Fibroblast of the aortic adventitia (primary cell): ENCODE data around the gene TEX14. TPM values are rescaled to one million over a fixed set of nuclear protein-coding genes. Genes with fewer than 3 reads are reported as not detected.
"Not testable (repeated sequence)": the region's sequence is repeated elsewhere in the genome, so short reads cannot be mapped to it uniquely, and the experiment has no call there.

Source experiments
- DNase-seq: peaks from one replicate; pipeline ENCODE4 v3.0.0-alpha.2; 2010; ENCODE audit warnings: low read depth
- H3K4me3 ChIP-seq: 2 replicates; pipeline ENCODE4 v1.5.1; 2011; ENCODE audit warnings: low read depth, mild to moderate bottlenecking, control low read depth, low read length, moderate library complexity
- CTCF ChIP-seq: IDR thresholded peaks from 2 replicates; pipeline ENCODE4 v1.5.1; 2011; ENCODE audit warnings: mild to moderate bottlenecking, low read length, control low read depth, inconsistent platforms; ENCODE audit not compliant: insufficient read depth
- total RNA-seq: library from RNA; depleted of rRNA; stranded (reverse); fragments of >200 nt; gene quantifications from 2 replicates; pipeline ENCODE4 v1.2.3, GENCODE V29; 2012; ENCODE audit warnings: low replicate concordance

The TEX14 gene
- total RNA-seq, 1 donor: not detected

GRCh38 chr17:58688521-58688920, 3.3 kb downstream of the TEX14 start:
- DNase-seq: no peak
- no peak overlapping the region for H3K4me3 ChIP-seq
- no peak for TF ChIP-seq CTCF

- no peak overlapping the region for H3K4me3 ChIP-seq
- TF ChIP-seq CTCF: no peak
Measured at GRCh38 chr17:58686980-58687379, 4.9 kb downstream of the TEX14 start.

GRCh38 chr17:58684462-58684861, 7.4 kb downstream of the TEX14 start:
- H3K4me3 ChIP-seq, DNase-seq: not testable (repeated sequence)

More at GRCh38 chr17:58686980-58687379, 4.9 kb downstream of the TEX14 start:
- no peak for DNase-seq

- no peak for TF ChIP-seq CTCF
- H3K4me3 ChIP-seq: no peak overlapping the region
- no peak for DNase-seq
Measured at GRCh38 chr17:58684003-58684402, 7.8 kb downstream of the TEX14 start.

- no peak for TF ChIP-seq CTCF
- H3K4me3 ChIP-seq: no peak overlapping the region
- no peak for DNase-seq
Measured at GRCh38 chr17:58680038-58680369, 11.8 kb downstream of the TEX14 start.

GRCh38 chr17:58679263-58680037, 12.4 kb downstream of the TEX14 start:
- DNase-seq: peak; percentile 42
- TF ChIP-seq CTCF: no peak
- no peak overlapping the region for H3K4me3 ChIP-seq

GRCh38 chr17:58678287-58678686, 13.6 kb downstream of the TEX14 start:
- H3K4me3 ChIP-seq, DNase-seq: not testable (repeated sequence)

- DNase-seq: peak; percentile 71
- no peak overlapping the region for H3K4me3 ChIP-seq
- TF ChIP-seq CTCF: no peak
Measured at GRCh38 chr17:58677194-58677880, 14.5 kb downstream of the TEX14 start.
